Loucy (cell line): ENCODE results near the gene SUMF2.

Experiments
- EZH2phosphoT487 ChIP-seq: fragments of 200-600 bp; IDR thresholded peaks from 2 replicates; pipeline ENCODE4 v1.6.1; 2018; ENCODE audit warnings: antibody characterized with exemption, mild to moderate bottlenecking, moderate library complexity, borderline replicate concordance
- TF ChIP-seq, protein P1 (sequence below): fragments of 200-600 bp; sonication (generic); conservative IDR thresholded peaks from 2 replicates; pipeline ENCODE4 v1.5.1; 2014; ENCODE audit warnings: mild to moderate bottlenecking, antibody characterized with exemption, low read length

DNA sequence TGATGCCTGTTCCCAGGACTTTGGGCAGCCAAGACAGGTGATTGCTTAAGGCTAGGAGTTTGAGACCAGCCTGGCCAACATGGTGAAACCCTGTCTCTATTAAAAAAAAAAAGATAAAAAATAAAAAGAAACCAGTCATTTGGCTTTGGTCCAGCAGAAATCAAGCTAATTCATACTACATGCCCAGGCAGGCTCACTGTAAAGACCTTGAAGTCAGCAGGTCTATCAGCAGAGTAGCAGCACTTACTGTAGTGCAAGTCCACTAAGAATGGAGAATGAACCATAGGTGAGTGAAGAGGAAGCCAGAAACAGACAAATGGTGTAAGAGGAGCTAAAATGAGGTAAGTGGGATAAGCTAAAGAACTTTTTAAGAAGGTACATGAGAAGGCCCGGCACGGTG is 37.5 kb upstream of the SUMF2 start:
- TF ChIP-seq, protein P1, sequence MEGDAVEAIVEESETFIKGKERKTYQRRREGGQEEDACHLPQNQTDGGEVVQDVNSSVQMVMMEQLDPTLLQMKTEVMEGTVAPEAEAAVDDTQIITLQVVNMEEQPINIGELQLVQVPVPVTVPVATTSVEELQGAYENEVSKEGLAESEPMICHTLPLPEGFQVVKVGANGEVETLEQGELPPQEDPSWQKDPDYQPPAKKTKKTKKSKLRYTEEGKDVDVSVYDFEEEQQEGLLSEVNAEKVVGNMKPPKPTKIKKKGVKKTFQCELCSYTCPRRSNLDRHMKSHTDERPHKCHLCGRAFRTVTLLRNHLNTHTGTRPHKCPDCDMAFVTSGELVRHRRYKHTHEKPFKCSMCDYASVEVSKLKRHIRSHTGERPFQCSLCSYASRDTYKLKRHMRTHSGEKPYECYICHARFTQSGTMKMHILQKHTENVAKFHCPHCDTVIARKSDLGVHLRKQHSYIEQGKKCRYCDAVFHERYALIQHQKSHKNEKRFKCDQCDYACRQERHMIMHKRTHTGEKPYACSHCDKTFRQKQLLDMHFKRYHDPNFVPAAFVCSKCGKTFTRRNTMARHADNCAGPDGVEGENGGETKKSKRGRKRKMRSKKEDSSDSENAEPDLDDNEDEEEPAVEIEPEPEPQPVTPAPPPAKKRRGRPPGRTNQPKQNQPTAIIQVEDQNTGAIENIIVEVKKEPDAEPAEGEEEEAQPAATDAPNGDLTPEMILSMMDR = no peak
- TF ChIP-seq EZH2phosphoT487 = no peak
